ENCODE measurements around the gene ZNF507. TPM values are rescaled to one million over a fixed set of nuclear protein-coding genes. Genes with fewer than 3 reads are reported as not detected.
"Not testable (repeated sequence)": the region's sequence is repeated elsewhere in the genome, so short reads cannot be mapped to it uniquely, and the experiment has no call there.

The ZNF507 gene
- total RNA-seq, 2 donors from 2014 or later: 22.1 to 27.5 TPM

- H3K4me1 Mint-ChIP-seq: peaks cover 14% of the 10 kb centered on the region
- no peaks in the 10 kb centered on the region for H3K27me3 Mint-ChIP-seq
- no peak for ATAC-seq (replicated peaks)
- H3K4me3 Mint-ChIP-seq: no peak overlapping the region
- no peaks in the 10 kb centered on the region for H3K9me3 Mint-ChIP-seq
- peaks cover 100% of the 10 kb centered on the region for H3K36me3 Mint-ChIP-seq (ENCODE audit: low read depth)
- H3K27ac Mint-ChIP-seq: no peak overlapping the region
These were observed 23.4 kb downstream of the ZNF507 start for GRCh38 chr19:32368787-32369186.

GRCh38 chr19:32372726-32373517 lies 27.5 kb downstream of the ZNF507 start:
- H3K4me3 Mint-ChIP-seq: no peak overlapping the region
- no peaks in the 10 kb centered on the region for H3K27me3 Mint-ChIP-seq
- no peak overlapping the region for H3K27ac Mint-ChIP-seq
- no peaks in the 10 kb centered on the region for H3K9me3 Mint-ChIP-seq
- peaks cover 10% of the 10 kb centered on the region for H3K4me1 Mint-ChIP-seq
- peaks cover 93% of the 10 kb centered on the region for H3K36me3 Mint-ChIP-seq (ENCODE audit: low read depth)
- no peak for ATAC-seq (replicated peaks)

GRCh38 chr19:32373585-32374295 lies 28.3 kb downstream of the ZNF507 start:
- ATAC-seq (replicated peaks): no peak
- Mint-ChIP-seq H3K27ac (no peak overlapping the region), H3K4me1 (peaks cover 10% of the 10 kb centered on the region), H3K4me3 (no peak overlapping the region), H3K9me3 (no peaks in the 10 kb centered on the region), H3K36me3 (ENCODE audit: low read depth) (peaks cover 93% of the 10 kb centered on the region), H3K27me3 (no peaks in the 10 kb centered on the region)

DNA sequence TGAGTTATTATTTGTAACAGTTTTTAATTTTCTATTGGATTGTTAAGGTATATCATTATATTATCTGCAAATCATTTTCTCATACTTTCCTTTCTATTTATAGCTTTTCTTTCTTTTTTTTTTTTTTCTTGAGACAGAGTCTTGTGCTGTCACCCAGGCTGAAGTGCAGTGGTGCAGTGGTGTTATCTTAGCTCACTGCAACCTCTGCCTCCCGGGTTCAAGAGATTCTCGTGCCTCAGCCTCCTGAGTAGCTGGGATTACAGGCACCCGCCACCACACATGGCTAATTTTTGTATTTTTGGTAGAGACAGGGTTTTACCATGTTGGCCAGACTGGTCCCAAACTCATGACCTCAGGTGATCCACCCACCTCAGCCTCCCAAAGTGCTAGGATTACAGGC lies 29.0 kb downstream of the ZNF507 start:
- not testable (repeated sequence) for H3K4me3 Mint-ChIP-seq; ATAC-seq (replicated peaks); H3K9me3 Mint-ChIP-seq; H3K27me3 Mint-ChIP-seq; H3K4me1 Mint-ChIP-seq; H3K27ac Mint-ChIP-seq
- H3K36me3 Mint-ChIP-seq (ENCODE audit: low read depth): peaks cover 93% of the 10 kb centered on the region

GRCh38 chr19:32377088-32377487 lies 31.7 kb downstream of the ZNF507 start:
- H3K4me1 Mint-ChIP-seq; ATAC-seq (replicated peaks); H3K27me3 Mint-ChIP-seq; H3K27ac Mint-ChIP-seq; H3K9me3 Mint-ChIP-seq; H3K4me3 Mint-ChIP-seq: not testable (repeated sequence)
- H3K36me3 Mint-ChIP-seq (ENCODE audit: low read depth): peaks cover 88% of the 10 kb centered on the region

GRCh38 chr19:32380269-32380668 lies 34.9 kb downstream of the ZNF507 start:
- no peak for ATAC-seq (replicated peaks)
- H3K9me3 Mint-ChIP-seq: no peaks in the 10 kb centered on the region
- peaks cover 85% of the 10 kb centered on the region for H3K36me3 Mint-ChIP-seq (ENCODE audit: low read depth)
- peak overlapping the region; percentile 15 for H3K27ac Mint-ChIP-seq
- no peak overlapping the region for H3K4me3 Mint-ChIP-seq
- H3K27me3 Mint-ChIP-seq: no peaks in the 10 kb centered on the region
- H3K4me1 Mint-ChIP-seq: peaks cover 8% of the 10 kb centered on the region

DNA sequence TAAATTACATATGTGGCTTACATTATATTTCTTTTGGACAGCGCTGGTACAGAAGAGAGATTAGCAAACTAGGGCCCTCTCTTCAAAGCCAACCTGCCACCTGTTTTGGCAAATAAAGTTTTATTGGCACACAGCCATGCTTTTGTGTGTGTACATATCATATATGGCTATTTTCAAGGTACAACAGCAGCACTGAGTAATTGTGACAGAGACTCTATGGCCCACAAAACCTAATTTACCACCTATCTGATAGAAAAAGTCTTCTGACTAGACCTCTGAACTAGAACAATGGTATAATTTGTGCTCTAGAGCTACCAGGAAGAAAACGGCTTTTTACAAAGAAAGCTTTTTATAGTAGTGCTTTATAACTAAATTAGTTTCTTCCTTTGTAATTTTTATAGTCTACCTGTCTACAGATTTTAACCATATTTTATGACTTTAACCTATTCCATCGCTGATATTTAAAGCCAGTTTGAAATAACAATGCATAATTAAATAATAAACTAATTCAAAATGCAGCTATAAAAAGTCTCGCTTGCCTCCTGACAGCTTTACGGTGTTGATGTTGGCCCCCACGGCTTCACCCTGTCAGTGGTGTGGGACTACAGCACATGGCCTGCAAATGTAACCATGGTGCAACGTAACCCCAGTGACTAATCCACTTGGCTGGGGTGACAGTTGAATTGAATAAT lies 42.4 kb downstream of the ZNF507 start:
- H3K9me3 Mint-ChIP-seq: no peaks in the 10 kb centered on the region
- H3K4me1 Mint-ChIP-seq: peaks cover 2% of the 10 kb centered on the region
- H3K27me3 Mint-ChIP-seq: no peaks in the 10 kb centered on the region
- H3K27ac Mint-ChIP-seq: no peak overlapping the region
- H3K36me3 Mint-ChIP-seq (ENCODE audit: low read depth): peaks cover 29% of the 10 kb centered on the region
- no peak for ATAC-seq (replicated peaks)
- H3K4me3 Mint-ChIP-seq: no peak overlapping the region

DNA sequence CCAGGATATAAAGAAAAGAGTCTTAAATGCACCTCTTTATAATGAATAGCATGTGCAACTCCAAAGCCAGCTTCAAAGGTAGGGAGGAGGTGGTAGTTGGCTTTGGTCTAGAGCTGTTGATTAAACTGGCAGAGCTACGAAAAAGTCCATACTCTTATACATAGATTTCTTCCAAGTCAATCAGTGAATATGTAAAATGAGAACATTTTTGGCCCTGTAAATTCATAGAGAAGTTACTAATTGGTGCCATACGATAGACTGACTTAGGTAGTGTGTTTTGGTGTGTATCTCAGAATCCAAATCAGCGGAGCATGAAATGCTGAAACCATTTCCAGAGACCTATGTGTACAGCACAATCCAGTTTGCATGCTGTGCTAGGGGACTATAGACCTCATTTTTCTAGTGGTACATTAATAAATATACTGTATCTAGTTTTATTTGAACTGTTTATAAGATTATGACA lies 43.0 kb downstream of the ZNF507 start:
- ATAC-seq (replicated peaks): no peak
- H3K4me1 Mint-ChIP-seq: no peaks in the 10 kb centered on the region
- H3K9me3 Mint-ChIP-seq: no peaks in the 10 kb centered on the region
- H3K4me3 Mint-ChIP-seq: no peak overlapping the region
- peaks cover 24% of the 10 kb centered on the region for H3K36me3 Mint-ChIP-seq (ENCODE audit: low read depth)
- H3K27me3 Mint-ChIP-seq: no peaks in the 10 kb centered on the region
- H3K27ac Mint-ChIP-seq: no peak overlapping the region

GRCh38 chr19:32392901-32393300 lies 47.5 kb downstream of the ZNF507 start:
- Mint-ChIP-seq H3K27me3 (no peaks in the 10 kb centered on the region), H3K36me3 (ENCODE audit: low read depth) (no peaks in the 10 kb centered on the region), H3K4me3 (no peak overlapping the region), H3K4me1 (peaks cover 4% of the 10 kb centered on the region), H3K27ac (no peak overlapping the region), H3K9me3 (no peaks in the 10 kb centered on the region)
- ATAC-seq (replicated peaks): no peak

DNA sequence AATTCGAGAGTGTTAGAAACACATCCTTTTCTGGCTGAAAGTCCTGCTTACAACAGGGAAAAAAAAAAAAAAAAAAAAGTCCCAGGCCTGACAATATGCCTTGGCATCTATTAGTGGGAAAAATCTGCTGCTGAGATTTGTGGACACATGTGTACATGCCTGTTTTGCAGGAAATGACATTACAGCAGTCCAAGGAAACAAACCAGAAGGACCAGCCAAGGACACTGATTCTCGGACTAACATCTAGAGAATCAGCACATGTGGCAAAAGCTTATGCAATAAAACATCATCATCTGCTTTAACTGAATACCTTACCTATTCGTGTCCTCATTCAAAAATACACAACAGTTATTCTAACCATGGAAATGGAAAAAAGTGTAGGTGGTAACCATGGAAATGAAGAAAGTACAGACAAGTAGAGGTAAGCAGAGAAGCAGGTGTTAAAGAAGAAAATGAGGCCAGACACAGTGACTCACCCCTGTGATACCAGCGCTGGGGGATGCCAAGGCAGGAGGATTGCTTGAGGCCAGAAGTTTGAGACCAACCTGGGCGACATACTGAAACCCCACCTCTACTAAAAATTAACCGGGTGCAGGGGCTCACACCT lies 50.7 kb downstream of the ZNF507 start:
- Mint-ChIP-seq H3K4me3 (no peak overlapping the region), H3K9me3 (no peaks in the 10 kb centered on the region), H3K4me1 (peaks cover 4% of the 10 kb centered on the region), H3K27ac (peak overlapping the region; percentile 10), H3K36me3 (ENCODE audit: low read depth) (no peaks in the 10 kb centered on the region), H3K27me3 (no peaks in the 10 kb centered on the region)
- peak; percentile 74 for ATAC-seq (replicated peaks)

DNA sequence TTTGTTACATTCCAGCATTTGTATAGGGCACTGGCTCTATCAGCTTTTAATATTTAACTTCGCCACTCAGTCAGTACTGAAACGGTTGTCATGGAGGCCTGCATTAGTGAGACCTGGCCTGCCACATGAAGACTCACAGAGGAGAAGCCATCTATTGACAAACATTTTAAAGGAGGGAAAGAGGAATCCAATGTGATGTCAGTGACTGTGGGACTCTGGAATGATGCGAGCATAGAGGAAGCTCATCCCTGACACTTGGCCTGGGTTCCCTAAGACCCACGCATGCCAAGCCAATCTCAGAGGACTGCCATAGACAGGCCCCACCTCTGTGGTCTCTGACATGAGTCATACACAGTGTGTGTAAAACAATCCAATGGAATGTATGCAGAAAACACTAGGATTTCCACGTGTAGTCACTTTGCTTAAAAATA lies 52.3 kb downstream of the ZNF507 start:
- Mint-ChIP-seq H3K4me1 (peaks cover 4% of the 10 kb centered on the region), H3K4me3 (no peak overlapping the region), H3K27me3 (no peaks in the 10 kb centered on the region), H3K9me3 (no peaks in the 10 kb centered on the region), H3K36me3 (ENCODE audit: low read depth) (no peaks in the 10 kb centered on the region), H3K27ac (no peak overlapping the region)
- ATAC-seq (replicated peaks): no peak

GRCh38 chr19:32401992-32402391 lies 56.6 kb downstream of the ZNF507 start:
- Mint-ChIP-seq H3K36me3 (ENCODE audit: low read depth) (no peaks in the 10 kb centered on the region), H3K27ac (peak overlapping the region; percentile 2), H3K9me3 (no peaks in the 10 kb centered on the region), H3K4me1 (peaks cover 5% of the 10 kb centered on the region), H3K4me3 (no peak overlapping the region), H3K27me3 (no peaks in the 10 kb centered on the region)
- no peak for ATAC-seq (replicated peaks)

DNA sequence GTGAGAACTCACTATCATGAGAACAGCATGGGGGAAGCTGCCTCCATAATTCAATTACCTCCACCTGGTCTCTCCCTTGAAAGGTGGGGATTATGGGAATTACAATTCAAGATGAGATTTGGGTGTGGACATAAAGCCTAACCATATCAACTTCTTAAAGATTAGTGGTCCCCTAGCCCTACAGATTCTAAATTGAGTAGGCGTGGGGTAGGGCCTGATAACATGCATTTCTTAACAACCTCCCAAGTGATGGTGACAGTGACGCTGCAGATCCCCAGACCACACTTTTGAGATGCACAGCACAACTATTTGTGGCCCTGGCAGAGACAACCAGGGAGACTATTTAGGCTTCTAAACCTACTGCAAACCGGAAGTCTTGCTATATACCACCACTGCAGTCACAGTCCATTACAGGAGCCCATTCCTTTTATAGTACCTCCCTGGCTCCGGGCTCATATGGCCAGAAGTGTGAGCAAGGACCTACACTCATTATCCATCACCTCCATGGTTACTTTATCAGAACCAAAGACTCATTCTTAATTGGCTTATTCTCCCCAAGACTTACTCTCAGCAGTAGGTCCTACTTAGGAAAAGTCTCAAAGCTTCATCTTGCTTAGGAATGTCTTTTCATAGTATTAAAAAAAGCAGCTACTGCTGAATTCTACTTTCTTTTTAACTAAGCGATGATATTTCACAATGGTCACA lies 58.0 kb downstream of the ZNF507 start:
- peaks cover 5% of the 10 kb centered on the region for H3K4me1 Mint-ChIP-seq
- ATAC-seq (replicated peaks): no peak
- H3K36me3 Mint-ChIP-seq (ENCODE audit: low read depth): peaks cover 6% of the 10 kb centered on the region
- no peaks in the 10 kb centered on the region for H3K27me3 Mint-ChIP-seq
- H3K9me3 Mint-ChIP-seq: no peaks in the 10 kb centered on the region
- no peak overlapping the region for H3K27ac Mint-ChIP-seq
- peak overlapping the region; percentile 78 for H3K4me3 Mint-ChIP-seq
